Measurements from ENCODE around the gene CHPF2.

GRCh38 chr7:151250181-151251132 is 18.2 kb downstream of the CHPF2 start:
- TF ChIP-seq CTCF (IDR thresholded peaks at IDR 0.05) (no peak), POLR2A (IDR thresholded peaks at IDR 0.05) (no peak)
